Measurements from ENCODE around the gene PNMA8C. TPM values are rescaled to one million over a fixed set of nuclear protein-coding genes. Genes with fewer than 3 reads are reported as not detected.

The PNMA8C gene
- total and polyA plus RNA-seq, 2 experiments from 2014 or later = 0.44 to 2.3 TPM

- no peak for TF ChIP-seq ZNF114 (CRISPR knock-in tag; IDR thresholded peaks at IDR 0.05)
- TF ChIP-seq REST (IDR thresholded peaks at IDR 0.05; ENCODE audit: unreplicated experiment) = no peak
- TF ChIP-seq CREB1 (CRISPR knock-in tag; IDR thresholded peaks at IDR 0.05; ENCODE audit: low read depth) = no peak
- no peak for TF ChIP-seq NANOG (IDR thresholded peaks at IDR 0.05; ENCODE audit: borderline replicate concordance)
- no peak for TF ChIP-seq EZH2phosphoT487 (IDR thresholded peaks at IDR 0.05; ENCODE audit: unreplicated experiment)
- no peak for TF ChIP-seq ETS1 (IDR thresholded peaks at IDR 0.05)
- TF ChIP-seq JUNB (IDR thresholded peaks at IDR 0.05; ENCODE audit: unreplicated experiment) = no peak
- no peak for TF ChIP-seq CTCF (conservative IDR thresholded peaks at IDR 0.05; ENCODE audit: low read depth in 2 of 2)
- TF ChIP-seq EZH2 (IDR thresholded peaks at IDR 0.05; ENCODE audit: low read depth, unreplicated experiment) = no peak
Measured at GRCh38 chr19:46391296-46392251, 37.2 kb downstream of the PNMA8C start (continued).

- H3K36me3 Mint-ChIP-seq (ENCODE audit: low read depth) = peaks cover 58% of the 10 kb centered on the region
- no peak for ATAC-seq
- H3K27ac ChIP-seq (ENCODE audit: low read depth) = no peak overlapping the region
Measured at GRCh38 chr19:46390866-46391265, 37.9 kb downstream of the PNMA8C start.

More at GRCh38 chr19:46390866-46391265, 37.9 kb downstream of the PNMA8C start:
- no peaks in the 10 kb centered on the region for H3K9me3 Mint-ChIP-seq
- no peaks in the 10 kb centered on the region; the same call in 1 of the 2 replicates for H3K4me1 ChIP-seq (ENCODE audit: insufficient read depth)
- H3K36me3 ChIP-seq (ENCODE audit: insufficient read depth) = no peaks in the 10 kb centered on the region; the same call in 1 of the 2 replicates
- H4K20me1 ChIP-seq (replicated peaks; ENCODE audit: insufficient read depth) = no peaks in the 10 kb centered on the region; the same call in 1 of the 2 replicates
- peaks cover 18% of the 10 kb centered on the region for H3K4me1 Mint-ChIP-seq
- peaks cover 12% of the 10 kb centered on the region for H3F3A ChIP-seq (replicated peaks; ENCODE audit: low read depth)
- DNase-seq (ENCODE audit: low spot score) = no peak
- TF ChIP-seq ZNF114 (CRISPR knock-in tag; IDR thresholded peaks at IDR 0.05) = no peak
- no peak for TF ChIP-seq ZNF331 (CRISPR knock-in tag; IDR thresholded peaks at IDR 0.05; ENCODE audit: low read depth)
- TF ChIP-seq POLR2AphosphoS5 (IDR thresholded peaks at IDR 0.05; ENCODE audit: low read depth) = no peak
- H3K27ac Mint-ChIP-seq = no peak overlapping the region
- H2AFZ ChIP-seq = no peak overlapping the region
- no peaks in the 10 kb centered on the region for H3K79me2 ChIP-seq (replicated peaks; ENCODE audit: insufficient read depth)
- no peaks in the 10 kb centered on the region for H3K27me3 ChIP-seq (ENCODE audit: insufficient read depth)
- no peak overlapping the region for H3K4me3 ChIP-seq
- peaks cover 22% of the 10 kb centered on the region for H3K27me3 Mint-ChIP-seq (ENCODE audit: insufficient read depth, low read depth, poor library complexity)
- no peaks in the 10 kb centered on the region for H3K9me2 ChIP-seq (ENCODE audit: insufficient read depth)
- no peak overlapping the region for H3K4me2 ChIP-seq
- H3K4me3 Mint-ChIP-seq = no peak overlapping the region
